K562 (cell line): ENCODE measurements around the gene LRRC8E. TPM values are rescaled to one million over a fixed set of nuclear protein-coding genes. Genes with fewer than 3 reads are reported as not detected.
A peak's percentile ranks its signal among the peaks of the same experiment; 100 is the strongest.

Source experiments
- ATAC-seq: fragments of 200-7000 bp; cut with Tn5 transposase; 3 replicates; pipeline ENCODE4 v1.9.1; 2020; ENCODE audit warnings: moderate library complexity
- BruUV-seq: library from RNA; stranded (reverse); fragments of 400-500 nt; replicated peaks from 2 replicates; lab custom pipeline; 2021; lab: Mats Ljungman, UMichigan
- CTCF ChIA-PET: fragments of 300-600 bp; formaldehyde crosslinking; extraction: SDS; loops from one replicate; lab custom pipeline; 2021; ENCODE audit warnings: low intra/inter-chr PET ratio; lab: Yijun Ruan, JAX
- POLR2A ChIA-PET: fragments of 300-600, 350-650 bp; sonication (Branson Sonifier 250); formaldehyde crosslinking; extraction: SDS; loops from one replicate; lab custom pipeline; 2021; ENCODE audit warnings: antibody characterized with exemption, inconsistent platforms; lab: Yijun Ruan, JAX
- DNase-seq, 4 experiments: peaks; one replicate each; pipeline versions ENCODE4 v3.0.0 to v3.0.0-alpha.2; 2011 to 2018; ENCODE audit warnings: low spot score in 3 of 4, mixed read lengths in 3 of 4; ENCODE audit errors: extremely low read depth in 1 of 4
- FAIRE-seq: peaks from 2 replicates; lab custom pipeline; 2011; peaks lifted over from hg19 to GRCh38; lab: Jason Lieb, UNC
- H2AFZ ChIP-seq: 2 replicates; pipeline ENCODE4 v1.6.0; 2011; ENCODE audit warnings: low read depth, low read length, control low read depth, inconsistent platforms
- H3K27ac ChIP-seq: fragments of 200-600 bp; 3 replicates; pipeline ENCODE4 v1.8.0; 2011; ENCODE audit warnings: low read depth, mild to moderate bottlenecking, control low read depth, inconsistent platforms, low read length, moderate library complexity, mixed read lengths; ENCODE audit errors: extremely low read depth
- H3K27me3 ChIP-seq, 2 experiments: fragments of 300-600 bp in 1 of 2; 2 replicates in 1 of 2; 3 replicates in 1 of 2; pipeline versions ENCODE4 v1.6.0 to v1.8.0; 2011; ENCODE audit warnings: inconsistent platforms in 2 of 2, low read length in 2 of 2, mild to moderate bottlenecking in 1 of 2, mixed read lengths in 1 of 2, moderate library complexity in 1 of 2; ENCODE audit not compliant: control insufficient read depth in 2 of 2, insufficient read depth in 2 of 2
- H3K36me3 ChIP-seq: fragments of 300-600 bp; 3 replicates; pipeline ENCODE4 v1.8.0; 2011; ENCODE audit warnings: mild to moderate bottlenecking, low read length, inconsistent platforms; ENCODE audit not compliant: control insufficient read depth, insufficient read depth
- H3K4me1 ChIP-seq, 2 experiments: fragments of 200-600 bp in 1 of 2; replicated peaks in 1 of 2; 2 replicates in 1 of 2; 3 replicates in 1 of 2; pipeline versions ENCODE4 v1.5.1 to v1.8.0; 2011; ENCODE audit warnings: inconsistent platforms in 2 of 2, low read length in 2 of 2, mild to moderate bottlenecking in 1 of 2, mixed read lengths in 1 of 2, moderate library complexity in 1 of 2; ENCODE audit not compliant: control insufficient read depth in 2 of 2, insufficient read depth in 2 of 2
- H3K4me2 ChIP-seq: 2 replicates; pipeline ENCODE4 v1.6.1; 2011; ENCODE audit warnings: low read length, control low read depth, inconsistent platforms, mixed read lengths; ENCODE audit not compliant: insufficient read depth
- H3K4me3 ChIP-seq: fragments of 200-600 bp; sonication (generic), shearing (Covaris generic); 2 replicates; pipeline ENCODE4 v1.5.1; 2016; ENCODE audit warnings: control low read depth, inconsistent platforms
- H3K79me2 ChIP-seq: fragments of 200-600 bp; 3 replicates; pipeline ENCODE4 v1.8.0; 2011; ENCODE audit warnings: low read length, inconsistent platforms; ENCODE audit not compliant: control insufficient read depth, insufficient read depth
- H3K9ac ChIP-seq, 2 experiments: 2 replicates each; pipeline versions ENCODE4 v1.6.0 to v1.6.1; 2011; ENCODE audit warnings: low read depth in 2 of 2, low read length in 2 of 2, control low read depth in 1 of 2, inconsistent platforms in 1 of 2, mild to moderate bottlenecking in 1 of 2, mixed read lengths in 1 of 2; ENCODE audit not compliant: insufficient read depth in 1 of 2
- H3K9me1 ChIP-seq: one replicate; pipeline ENCODE4 v1.6.0; 2011; ENCODE audit warnings: inconsistent platforms, mild to moderate bottlenecking, low read length, moderate library complexity; ENCODE audit not compliant: control insufficient read depth, insufficient read depth
- H3K9me3 ChIP-seq: replicated peaks from 2 replicates; pipeline ENCODE4 v1.5.1; 2011; ENCODE audit warnings: low read depth, low read length, inconsistent platforms; ENCODE audit not compliant: control insufficient read depth, insufficient read depth
- H4K20me1 ChIP-seq: replicated peaks from 2 replicates; pipeline ENCODE4 v1.6.1; 2011; ENCODE audit warnings: low read length, inconsistent platforms, mixed read lengths; ENCODE audit not compliant: control insufficient read depth, insufficient read depth
- POLR2G ChIP-seq: fragments of 200-400 bp; formaldehyde crosslinking; IDR thresholded peaks from 2 replicates; pipeline ENCODE4 v1.6.1; 2017; ENCODE audit warnings: low read depth, mild to moderate bottlenecking, antibody characterized with exemption, low read length, moderate library complexity
- THRB ChIP-seq: fragments of 450-650 bp; formaldehyde crosslinking; conservative IDR thresholded peaks from 2 replicates; pipeline ENCODE4 v1.4.0; 2022; ENCODE audit warnings: mild to moderate bottlenecking, missing genetic modification characterization
- WGBS: fragments of 100-300 bp; shearing (Covaris generic); methylation state at CpG from one replicate; pipeline ENCODE4 v1.1.6; 2016; ENCODE audit warnings: low coverage, mixed read lengths; ENCODE audit not compliant: insufficient coverage; ENCODE audit errors: missing lambda C conversion rate; 5-methylcytosine and 5-hydroxymethylcytosine counted together
- in situ Hi-C: fragments of 300-500 bp; cut with MboI; formaldehyde crosslinking; loops from 4 replicates; pipeline ENCODE4 v1.15.0; 2018; ENCODE audit warnings: inconsistent platforms, mixed read lengths
- intact Hi-C: fragments of 100-400 bp; cut with micrococcal nuclease; formaldehyde crosslinking; loops from 2 replicates; pipeline ENCODE4 v1.14.2; 2022
- polyA plus RNA-seq, 8 experiments: library from polyadenylated mRNA; depleted of rRNA in 4 of 8; stranded (reverse) in 5 of 8; unstranded in 3 of 8; fragments of >200 nt; fragmentation: Nextera tagmentation in 2 of 8; fragmentation: Illumina TruSeq in 1 of 8; extraction: Ambion mirVana in 2 of 8; extraction: Trizol in 1 of 8; gene quantifications; 2 replicates each; pipeline versions ENCODE4 v1.2.1 to v1.2.3, GENCODE V29; 2011 to 2014; ENCODE audit warnings: inconsistent platforms in 1 of 8, missing spikeins in 1 of 8
- total RNA-seq, 7 experiments: library from RNA; depleted of rRNA in 6 of 7; stranded (reverse); fragments of >200 nt in 6 of 7; fragmentation: Illumina TruSeq in 2 of 7; extraction: Trizol in 2 of 7; gene quantifications; 2 replicates each; pipeline versions ENCODE4 v1.2.1 to v1.2.3, GENCODE V29; 2011 to 2021; ENCODE audit warnings: low replicate concordance in 1 of 7

Gene LRRC8E
- total and polyA plus RNA-seq, 9 of the 15 experiments (the other 6 are each of a cell fraction or from before 2014, with no cell fraction given) = 0.08 to 5.7 (median 3.5) TPM; not detected in 1

DNA sequence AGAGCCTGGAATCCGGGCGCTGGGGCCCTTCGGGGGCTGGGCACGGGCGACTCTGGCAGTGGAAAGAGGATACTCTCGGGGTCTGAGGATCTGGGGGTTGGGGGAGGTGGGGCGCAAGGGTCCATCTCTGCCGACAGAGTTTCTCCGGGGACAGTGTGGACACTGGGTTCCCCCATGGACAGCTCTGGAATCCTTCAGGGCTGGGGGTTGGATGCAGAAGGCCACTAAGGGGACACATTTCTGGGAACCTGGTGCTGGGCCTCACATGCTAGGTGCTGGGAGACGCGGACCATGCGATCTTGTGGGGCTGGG is 28.6 kb downstream of the LRRC8E start:
- TF ChIP-seq POLR2G (peak; percentile 11; the same call in 1 of the 2 replicates), THRB (CRISPR knock-in tag) (no peak)
- TF ChIP-seq, all 486 proteins: peak for 1
- no peak for ATAC-seq

More for the DNA sequence above, 28.6 kb downstream of the LRRC8E start:
- Histone ChIP-seq H3K36me3 (peaks cover 16% of the 10 kb centered on the region; the same call in 1 of the 3 replicates), H3K79me2 (peaks cover 14% of the 10 kb centered on the region), H3K27ac (no peak overlapping the region), H3K9ac (no peak overlapping the region), H4K20me1 (peaks cover 6% of the 10 kb centered on the region; the same call in 1 of the 2 replicates), H3K9me3 (no peaks in the 10 kb centered on the region), H3K27me3 (no peaks in the 10 kb centered on the region), H3K4me2 (no peak overlapping the region), H3K9me1 (no peaks in the 10 kb centered on the region), H3K4me3 (no peak overlapping the region), H2AFZ (no peak overlapping the region), H3K4me1 (peaks cover 9 to 70% of the 10 kb centered on the region in 2 experiments)
- ChIA-PET CTCF (no interaction called here), POLR2A (interaction anchor here (0.5 kb wide), 1 partner anchor 44 kb away, joined by 3 read pairs; no protein-coding TSS in a partner anchor)
- in situ Hi-C loops = no loop called here
- DNase-seq = no peak
- BruUV-seq = no TSS peak
- no peak for FAIRE-seq
- WGBS = 92% methylated on average over 7 of the region's 12 CpGs
- intact Hi-C loops = no loop called here
